ENCODE results near the gene SLC17A7.

SLC17A7 gene

DNA sequence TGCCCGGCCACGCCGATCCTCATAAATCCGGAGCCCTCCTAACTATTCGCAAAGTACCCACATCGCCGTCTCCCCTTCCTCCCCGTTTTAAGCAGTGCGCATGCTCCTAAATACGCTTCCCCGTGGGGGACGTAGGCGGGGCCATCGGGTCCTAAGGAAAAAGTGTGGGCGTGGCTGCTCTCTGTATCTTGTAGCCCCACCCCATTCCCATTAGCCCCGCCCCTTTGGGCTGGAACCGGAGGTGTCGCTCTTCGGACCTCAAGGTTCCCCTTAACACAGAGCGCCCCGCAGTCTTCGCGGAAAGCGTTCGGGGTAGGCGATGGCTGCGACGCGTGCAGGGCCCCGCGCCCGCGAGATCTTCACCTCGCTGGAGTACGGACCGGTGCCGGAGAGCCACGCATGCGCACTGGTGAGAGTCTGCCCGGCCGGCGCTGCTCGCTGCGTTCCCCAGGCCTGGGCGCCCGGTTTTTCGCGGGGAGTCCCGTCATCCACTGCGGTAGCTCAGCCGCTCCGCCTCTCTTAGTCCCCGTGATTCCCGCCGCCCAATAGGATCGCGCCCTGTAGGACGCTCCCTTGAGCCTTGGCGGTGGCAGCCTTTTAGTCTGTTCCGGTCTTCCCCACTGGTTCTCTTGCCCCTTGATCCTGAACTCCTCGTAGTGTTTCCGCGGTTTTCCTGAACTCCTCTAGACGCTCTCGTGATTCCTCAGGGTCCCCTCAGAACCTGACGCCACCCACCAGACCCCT, 11.9 kb upstream of the SLC17A7 start, which contains the start of gene ALDH16A1:
TSS of gene ALDH16A1 (plus strand) at position 213 of the 744 bp plus-strand sequence. CDS start at position 320, 107 bp downstream.
- TF ChIP-seq SIN3A (IDR thresholded peaks at IDR 0.05; ENCODE audit: borderline replicate concordance, insufficient read depth, low read length) (peak; percentile 54; the same call in 1 of the 2 replicates), POLR2AphosphoS5 (IDR thresholded peaks at IDR 0.05; ENCODE audit: low read depth, low read length) (peak; percentile 99), FOXP2 (optimal IDR thresholded peaks at IDR 0.05; ENCODE audit: borderline replicate concordance, extremely low read depth, extremely low read length, insufficient read depth) (peak; percentile 55), TAF1 (IDR thresholded peaks at IDR 0.05; ENCODE audit: borderline replicate concordance, insufficient read depth, low read length) (peak; percentile 97)
- TF ChIP-seq, protein P1, sequence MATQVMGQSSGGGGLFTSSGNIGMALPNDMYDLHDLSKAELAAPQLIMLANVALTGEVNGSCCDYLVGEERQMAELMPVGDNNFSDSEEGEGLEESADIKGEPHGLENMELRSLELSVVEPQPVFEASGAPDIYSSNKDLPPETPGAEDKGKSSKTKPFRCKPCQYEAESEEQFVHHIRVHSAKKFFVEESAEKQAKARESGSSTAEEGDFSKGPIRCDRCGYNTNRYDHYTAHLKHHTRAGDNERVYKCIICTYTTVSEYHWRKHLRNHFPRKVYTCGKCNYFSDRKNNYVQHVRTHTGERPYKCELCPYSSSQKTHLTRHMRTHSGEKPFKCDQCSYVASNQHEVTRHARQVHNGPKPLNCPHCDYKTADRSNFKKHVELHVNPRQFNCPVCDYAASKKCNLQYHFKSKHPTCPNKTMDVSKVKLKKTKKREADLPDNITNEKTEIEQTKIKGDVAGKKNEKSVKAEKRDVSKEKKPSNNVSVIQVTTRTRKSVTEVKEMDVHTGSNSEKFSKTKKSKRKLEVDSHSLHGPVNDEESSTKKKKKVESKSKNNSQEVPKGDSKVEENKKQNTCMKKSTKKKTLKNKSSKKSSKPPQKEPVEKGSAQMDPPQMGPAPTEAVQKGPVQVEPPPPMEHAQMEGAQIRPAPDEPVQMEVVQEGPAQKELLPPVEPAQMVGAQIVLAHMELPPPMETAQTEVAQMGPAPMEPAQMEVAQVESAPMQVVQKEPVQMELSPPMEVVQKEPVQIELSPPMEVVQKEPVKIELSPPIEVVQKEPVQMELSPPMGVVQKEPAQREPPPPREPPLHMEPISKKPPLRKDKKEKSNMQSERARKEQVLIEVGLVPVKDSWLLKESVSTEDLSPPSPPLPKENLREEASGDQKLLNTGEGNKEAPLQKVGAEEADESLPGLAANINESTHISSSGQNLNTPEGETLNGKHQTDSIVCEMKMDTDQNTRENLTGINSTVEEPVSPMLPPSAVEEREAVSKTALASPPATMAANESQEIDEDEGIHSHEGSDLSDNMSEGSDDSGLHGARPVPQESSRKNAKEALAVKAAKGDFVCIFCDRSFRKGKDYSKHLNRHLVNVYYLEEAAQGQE (IDR thresholded peaks at IDR 0.05; ENCODE audit: insufficient read depth in 1 of 2, low read depth in 2 of 2, low read length in 2 of 2), result no peak; a peak in 1 of 4 replicates

DNA sequence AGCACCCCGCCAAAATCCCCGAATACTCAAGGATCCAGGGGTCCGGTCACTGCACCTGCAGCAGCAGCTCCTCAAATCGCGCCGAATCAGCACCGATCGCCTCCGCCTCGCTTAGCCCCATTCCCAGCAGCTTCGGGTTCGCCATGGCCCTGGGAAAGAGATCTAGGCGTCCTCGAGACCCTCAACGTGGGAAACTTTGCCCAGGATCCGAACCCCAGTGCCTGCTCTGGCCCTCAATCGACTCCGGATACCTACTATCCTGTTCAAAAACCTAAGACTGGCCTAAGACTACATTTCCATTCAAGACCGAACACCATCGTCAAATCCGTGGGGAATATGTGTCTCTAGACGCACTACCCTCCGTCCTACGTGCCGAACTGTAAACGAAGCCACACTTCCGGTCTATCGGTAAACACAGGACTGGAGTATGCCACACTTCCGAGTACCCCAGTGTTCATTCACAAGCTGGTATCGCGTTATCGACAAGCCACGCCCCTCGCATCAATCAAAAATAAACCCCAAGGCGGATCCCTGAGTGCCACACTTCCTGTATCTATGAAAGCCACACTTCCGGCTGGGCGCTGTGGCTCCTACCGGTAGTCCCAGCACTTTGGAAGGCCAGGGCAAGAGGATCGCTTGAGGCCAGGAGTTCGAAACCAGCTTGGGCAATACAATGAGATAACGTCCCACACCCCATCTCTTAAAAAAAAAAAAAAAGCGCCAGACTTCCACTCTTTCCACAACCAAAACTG, 10.3 kb upstream of the SLC17A7 start, which contains the start of gene PIH1D1:
TSS of gene PIH1D1 (minus strand) at position 385 of the 752 bp plus-strand sequence. CDS start at position 145, 240 bp downstream.
- TF ChIP-seq, protein P1 (IDR thresholded peaks at IDR 0.05; ENCODE audit: insufficient read depth in 1 of 2, low read depth in 2 of 2, low read length in 2 of 2), result no peak
- peak; percentile 79; the same call in 1 of the 2 replicates for TF ChIP-seq SIN3A (IDR thresholded peaks at IDR 0.05; ENCODE audit: borderline replicate concordance, insufficient read depth, low read length)
- TF ChIP-seq TAF1 (IDR thresholded peaks at IDR 0.05; ENCODE audit: borderline replicate concordance, insufficient read depth, low read length), result peak; percentile 76; the same call in 1 of the 2 replicates
- peak; percentile 82 for TF ChIP-seq POLR2AphosphoS5 (IDR thresholded peaks at IDR 0.05; ENCODE audit: low read depth, low read length)
- TF ChIP-seq FOXP2 (optimal IDR thresholded peaks at IDR 0.05; ENCODE audit: borderline replicate concordance, extremely low read depth, extremely low read length, insufficient read depth), result peak; percentile 99

GRCh38 chr19:49450405-49450804, 9.1 kb upstream of the SLC17A7 start:
- no peak for TF ChIP-seq TAF1 (IDR thresholded peaks at IDR 0.05; ENCODE audit: borderline replicate concordance, insufficient read depth, low read length)

- TF ChIP-seq, protein P1 (IDR thresholded peaks at IDR 0.05; ENCODE audit: insufficient read depth in 1 of 2, low read depth in 2 of 2, low read length in 2 of 2), result no peak
- TF ChIP-seq FOXP2 (optimal IDR thresholded peaks at IDR 0.05; ENCODE audit: borderline replicate concordance, extremely low read depth, extremely low read length, insufficient read depth) (no peak), POLR2AphosphoS5 (IDR thresholded peaks at IDR 0.05; ENCODE audit: low read depth, low read length) (no peak), SIN3A (IDR thresholded peaks at IDR 0.05; ENCODE audit: borderline replicate concordance, insufficient read depth, low read length) (no peak), TAF1 (IDR thresholded peaks at IDR 0.05; ENCODE audit: borderline replicate concordance, insufficient read depth, low read length) (no peak)
Observed at GRCh38 chr19:49448432-49448786, 7.1 kb upstream of the SLC17A7 start.

GRCh38 chr19:49447485-49448431, 6.4 kb upstream of the SLC17A7 start:
- TF ChIP-seq TAF1 (IDR thresholded peaks at IDR 0.05; ENCODE audit: borderline replicate concordance, insufficient read depth, low read length) (no peak), POLR2AphosphoS5 (IDR thresholded peaks at IDR 0.05; ENCODE audit: low read depth, low read length) (no peak), SIN3A (IDR thresholded peaks at IDR 0.05; ENCODE audit: borderline replicate concordance, insufficient read depth, low read length) (no peak)

All from PFSK-1 (cell line).